ENCODE results near the gene TNFAIP8L2.

GRCh38 chr1:151143986-151144385 lies 12.5 kb upstream of the TNFAIP8L2 start:
- no peak for TF ChIP-seq CTCF (IDR thresholded peaks at IDR 0.05)
- TF ChIP-seq EZH2phosphoT487 (IDR thresholded peaks at IDR 0.05), result no peak

Measured in neural progenitor cell (in vitro differentiated cells).